ENCODE measurements around the gene SH2B3. TPM values are rescaled to one million over a fixed set of nuclear protein-coding genes. Genes with fewer than 3 reads are reported as not detected.
A peak's percentile ranks its signal among the peaks of the same experiment; 100 is the strongest.

The SH2B3 gene
- total and polyA plus RNA-seq, 2 of the 13 experiments (the other 11 are each of a cell fraction or from before 2014, with no cell fraction given), result 6.8 to 6.9 TPM

DNA sequence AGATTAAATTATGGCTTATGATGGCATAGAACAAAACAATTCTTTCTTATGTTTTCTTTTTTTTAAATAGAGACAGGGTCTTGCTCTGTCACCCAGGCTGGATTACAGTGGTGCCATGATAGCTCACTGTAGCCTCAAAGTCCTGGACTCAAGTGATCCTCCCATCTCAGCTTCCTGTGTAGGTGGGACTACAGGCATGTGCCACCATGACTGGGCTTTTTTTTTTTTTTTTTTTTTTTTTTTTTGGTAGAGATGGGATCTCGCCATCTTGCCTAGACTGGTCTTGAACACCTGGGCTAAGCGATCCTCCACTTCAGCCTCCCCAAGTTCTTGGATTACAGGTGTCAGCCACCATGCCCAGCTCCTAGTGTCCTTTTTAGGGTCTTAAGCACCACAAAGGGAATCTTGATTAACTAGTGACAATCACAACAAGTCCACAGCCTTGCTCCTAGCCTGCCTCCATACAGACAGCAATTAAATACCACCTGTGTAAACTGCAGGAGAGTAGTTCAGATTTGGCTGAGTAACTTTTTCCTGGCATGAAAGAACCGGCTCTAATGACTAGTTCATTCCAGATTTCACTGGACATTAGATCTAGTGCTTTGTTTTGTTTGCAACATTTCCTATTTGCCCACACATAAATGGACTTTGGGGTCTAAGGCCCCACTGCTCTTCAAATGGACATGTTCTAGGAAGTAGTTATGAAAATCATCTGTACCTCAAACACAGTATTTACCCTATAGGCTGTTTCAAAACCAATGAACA is 61.6 kb downstream of the SH2B3 start:
- no peak overlapping the region for H2AFZ ChIP-seq (ENCODE audit: low read length)
- no peak overlapping the region for H3K4me2 ChIP-seq (ENCODE audit: low read depth, low read length)
- DNase-seq (ENCODE audit: low spot score) (peak; percentile 36), FAIRE-seq (peak; percentile 15), ATAC-seq (peak; percentile 49)
- in situ Hi-C loops (cut with HindIII; ENCODE audit: extremely low pct_ligation_motif_present, low pct_unique_long_range_greater_than_20kb), result no loop called here
- no peaks in the 10 kb centered on the region for H3K79me2 ChIP-seq (ENCODE audit: insufficient read depth, low read length)
- TF ChIP-seq, protein P1, sequence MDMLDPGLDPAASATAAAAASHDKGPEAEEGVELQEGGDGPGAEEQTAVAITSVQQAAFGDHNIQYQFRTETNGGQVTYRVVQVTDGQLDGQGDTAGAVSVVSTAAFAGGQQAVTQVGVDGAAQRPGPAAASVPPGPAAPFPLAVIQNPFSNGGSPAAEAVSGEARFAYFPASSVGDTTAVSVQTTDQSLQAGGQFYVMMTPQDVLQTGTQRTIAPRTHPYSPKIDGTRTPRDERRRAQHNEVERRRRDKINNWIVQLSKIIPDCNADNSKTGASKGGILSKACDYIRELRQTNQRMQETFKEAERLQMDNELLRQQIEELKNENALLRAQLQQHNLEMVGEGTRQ (IDR thresholded peaks at IDR 0.05; ENCODE audit: low read depth, low read length), result no peak
- TF ChIP-seq, protein P1 (CRISPR knock-in tag; IDR thresholded peaks at IDR 0.05; ENCODE audit: borderline replicate concordance), result no peak
- TF ChIP-seq HNF4A (CRISPR knock-in tag; IDR thresholded peaks at IDR 0.05), result 0 out of 2 replicates have a peak, but pooled peaks have one; percentile 27
- TF ChIP-seq NFE2L2 (IDR thresholded peaks at IDR 0.05; ENCODE audit: low read length), result peak; percentile 45; the same call in 1 of the 2 replicates
- H3K9ac ChIP-seq (ENCODE audit: insufficient read depth, low read depth, low read length), result no peak overlapping the region
- H3K27ac ChIP-seq (ENCODE audit: extremely low read length, insufficient read depth, low read length), result peak overlapping the region; percentile 62
- H3K9me3 ChIP-seq (ENCODE audit: low read length), result no peaks in the 10 kb centered on the region
- ChIA-PET CTCF (ENCODE audit: low intra/inter-chr PET ratio, low total read pairs) (no interaction called here), POLR2A (no interaction called here)
- H3K36me3 ChIP-seq (replicated peaks in 1 of 2; ENCODE audit: control insufficient read depth in 1 of 2, insufficient read depth in 2 of 2, low read length in 2 of 2), result peaks cover 16 to 54% of the 10 kb centered on the region in 2 experiments
- intact Hi-C loops (cut with micrococcal nuclease; ENCODE audit: unreplicated experiment), result no loop called here
- no TSS peak for BruUV-seq (replicated peaks)
- no peaks in the 10 kb centered on the region for H3K27me3 ChIP-seq (ENCODE audit: control insufficient read depth in 1 of 2, insufficient read depth in 2 of 2, low read length in 2 of 2)
- no peak overlapping the region for H3K4me3 ChIP-seq (replicated peaks in 1 of 3; ENCODE audit: insufficient read depth in 1 of 3, low read depth in 2 of 3, low read length in 3 of 3)
- H4K20me1 ChIP-seq (ENCODE audit: insufficient read depth, low read length), result peaks cover 8% of the 10 kb centered on the region; the same call in 1 of the 2 replicates
- WGBS (ENCODE audit: low lambda C conversion rate), result 86% methylated on average over 3 of the region's 3 CpGs
- H3K4me1 ChIP-seq (ENCODE audit: insufficient read depth, low read length), result peaks cover 15% of the 10 kb centered on the region

GRCh38 chr12:111467857-111468241 is 62.1 kb downstream of the SH2B3 start:
- in situ Hi-C loops (cut with HindIII; ENCODE audit: extremely low pct_ligation_motif_present, low pct_unique_long_range_greater_than_20kb), result no loop called here
- TF ChIP-seq SMAD9 (CRISPR knock-in tag; IDR thresholded peaks at IDR 0.05) (no peak), ZEB1 (IDR thresholded peaks at IDR 0.05; ENCODE audit: insufficient replicate concordance, low read depth) (no peak), ZNF354B (CRISPR knock-in tag; IDR thresholded peaks at IDR 0.05) (no peak), ZNF510 (CRISPR knock-in tag; IDR thresholded peaks at IDR 0.05; ENCODE audit: low read depth) (no peak), TAF15 (IDR thresholded peaks at IDR 0.05; ENCODE audit: low read depth, low read length, poor library complexity, severe bottlenecking) (no peak), REL (CRISPR knock-in tag; conservative IDR thresholded peaks at IDR 0.05) (no peak), PRPF4 (IDR thresholded peaks at IDR 0.05; ENCODE audit: low read depth, low read length, poor library complexity, severe bottlenecking) (no peak), ATF1 (CRISPR knock-in tag; IDR thresholded peaks at IDR 0.05) (no peak), NFRKB (IDR thresholded peaks at IDR 0.05) (no peak)
- TF ChIP-seq, protein P2, sequence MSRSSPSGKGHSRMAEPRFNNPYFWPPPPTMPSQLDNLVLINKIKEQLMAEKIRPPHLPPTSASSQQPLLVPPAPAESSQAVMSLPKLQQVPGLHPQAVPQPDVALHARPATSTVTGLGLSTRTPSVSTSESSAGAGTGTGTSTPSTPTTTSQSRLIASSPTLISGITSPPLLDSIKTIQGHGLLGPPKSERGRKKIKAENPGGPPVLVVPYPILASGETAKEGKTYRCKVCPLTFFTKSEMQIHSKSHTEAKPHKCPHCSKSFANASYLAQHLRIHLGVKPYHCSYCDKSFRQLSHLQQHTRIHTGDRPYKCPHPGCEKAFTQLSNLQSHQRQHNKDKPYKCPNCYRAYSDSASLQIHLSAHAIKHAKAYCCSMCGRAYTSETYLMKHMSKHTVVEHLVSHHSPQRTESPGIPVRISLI (CRISPR knock-in tag; IDR thresholded peaks at IDR 0.05; ENCODE audit: borderline replicate concordance), result no peak
- TF ChIP-seq, protein P3, sequence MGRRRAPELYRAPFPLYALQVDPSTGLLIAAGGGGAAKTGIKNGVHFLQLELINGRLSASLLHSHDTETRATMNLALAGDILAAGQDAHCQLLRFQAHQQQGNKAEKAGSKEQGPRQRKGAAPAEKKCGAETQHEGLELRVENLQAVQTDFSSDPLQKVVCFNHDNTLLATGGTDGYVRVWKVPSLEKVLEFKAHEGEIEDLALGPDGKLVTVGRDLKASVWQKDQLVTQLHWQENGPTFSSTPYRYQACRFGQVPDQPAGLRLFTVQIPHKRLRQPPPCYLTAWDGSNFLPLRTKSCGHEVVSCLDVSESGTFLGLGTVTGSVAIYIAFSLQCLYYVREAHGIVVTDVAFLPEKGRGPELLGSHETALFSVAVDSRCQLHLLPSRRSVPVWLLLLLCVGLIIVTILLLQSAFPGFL (CRISPR knock-in tag; IDR thresholded peaks at IDR 0.05), result no peak

More at GRCh38 chr12:111467857-111468241, 62.1 kb downstream of the SH2B3 start:
- H4K20me1 ChIP-seq (ENCODE audit: insufficient read depth, low read length), result peaks cover 8% of the 10 kb centered on the region; the same call in 1 of the 2 replicates
- H3K9ac ChIP-seq (ENCODE audit: insufficient read depth, low read depth, low read length), result no peak overlapping the region
- H2AFZ ChIP-seq (ENCODE audit: low read length), result no peak overlapping the region
- peaks cover 18 to 54% of the 10 kb centered on the region in 2 experiments for H3K36me3 ChIP-seq (replicated peaks in 1 of 2; ENCODE audit: control insufficient read depth in 1 of 2, insufficient read depth in 2 of 2, low read length in 2 of 2)
- BruUV-seq (replicated peaks), result TSS peak; percentile 26
- no peak overlapping the region for H3K4me3 ChIP-seq (replicated peaks in 1 of 3; ENCODE audit: insufficient read depth in 1 of 3, low read depth in 2 of 3, low read length in 3 of 3)
- H3K4me1 ChIP-seq (ENCODE audit: insufficient read depth, low read length), result peaks cover 15% of the 10 kb centered on the region
- 91% methylated on average over 4 of the region's 4 CpGs for WGBS (ENCODE audit: low lambda C conversion rate)
- intact Hi-C loops (cut with micrococcal nuclease; ENCODE audit: unreplicated experiment), result no loop called here
- peak overlapping the region; percentile 62 for H3K27ac ChIP-seq (ENCODE audit: extremely low read length, insufficient read depth, low read length)
- no peaks in the 10 kb centered on the region for H3K27me3 ChIP-seq (ENCODE audit: control insufficient read depth in 1 of 2, insufficient read depth in 2 of 2, low read length in 2 of 2)
- CTCF ChIA-PET (ENCODE audit: low intra/inter-chr PET ratio, low total read pairs), result no interaction called here
- H3K79me2 ChIP-seq (ENCODE audit: insufficient read depth, low read length), result no peaks in the 10 kb centered on the region
- FAIRE-seq, result no peak
- no peaks in the 10 kb centered on the region for H3K9me3 ChIP-seq (ENCODE audit: low read length)
- DNase-seq (ENCODE audit: low spot score), result no peak
- H3K4me2 ChIP-seq (ENCODE audit: low read depth, low read length), result no peak overlapping the region
- ATAC-seq, result no peak
- POLR2A ChIA-PET, result no interaction called here

All from HepG2 (cell line).